GM18505 (cell line): Measurements from ENCODE around the gene ARHGEF4.

ENCODE experiments used
- ATAC-seq: cut with Tn5 transposase; IDR thresholded peaks from one replicate; pipeline ENCODE4 v1.9.1; 2021; ENCODE audit not compliant: unreplicated experiment
- POLR2A ChIP-seq: IDR thresholded peaks from 4 replicates; pipeline ENCODE4 v1.6.1; 2011; ENCODE audit warnings: borderline replicate concordance; ENCODE audit not compliant: insufficient read depth, insufficient read length; ENCODE audit errors: extremely low read depth

ARHGEF4 gene

GRCh38 chr2:130998561-130998960 lies 161.8 kb downstream of the ARHGEF4 start:
- TF ChIP-seq POLR2A, result no peak
- no peak for ATAC-seq

GRCh38 chr2:131004446-131005209 lies 167.9 kb downstream of the ARHGEF4 start:
- ATAC-seq, result no peak
- TF ChIP-seq POLR2A, result no peak

- ATAC-seq, result no peak
- TF ChIP-seq POLR2A, result no peak
Observed at GRCh38 chr2:131005216-131005935, 168.7 kb downstream of the ARHGEF4 start.

- ATAC-seq, result no peak
- TF ChIP-seq POLR2A, result no peak
Observed at GRCh38 chr2:131006561-131006960, 169.8 kb downstream of the ARHGEF4 start.

- no peak for TF ChIP-seq POLR2A
- ATAC-seq, result no peak
Observed at GRCh38 chr2:131008967-131009366, 172.3 kb downstream of the ARHGEF4 start.

GRCh38 chr2:131009713-131010475 lies 173.2 kb downstream of the ARHGEF4 start:
- TF ChIP-seq POLR2A, result no peak
- no peak for ATAC-seq

GRCh38 chr2:131010566-131010965 lies 173.9 kb downstream of the ARHGEF4 start:
- ATAC-seq, result no peak
- TF ChIP-seq POLR2A, result no peak

GRCh38 chr2:131011486-131011885 lies 174.8 kb downstream of the ARHGEF4 start:
- no peak for ATAC-seq
- TF ChIP-seq POLR2A, result no peak

- TF ChIP-seq POLR2A, result no peak
Observed at GRCh38 chr2:131014141-131014540, 177.4 kb downstream of the ARHGEF4 start.

GRCh38 chr2:131015764-131016163 lies 179.1 kb downstream of the ARHGEF4 start:
- ATAC-seq, result no peak
- TF ChIP-seq POLR2A, result no peak

More at GRCh38 chr2:131014141-131014540, 177.4 kb downstream of the ARHGEF4 start:
- ATAC-seq, result no peak

GRCh38 chr2:131016826-131017741 lies 180.4 kb downstream of the ARHGEF4 start:
- no peak for TF ChIP-seq POLR2A
- no peak for ATAC-seq

- ATAC-seq, result no peak
Observed at GRCh38 chr2:131022731-131023130, 186.0 kb downstream of the ARHGEF4 start.

More at GRCh38 chr2:131022731-131023130, 186.0 kb downstream of the ARHGEF4 start:
- TF ChIP-seq POLR2A, result no peak
